Bone marrow (tissue), 2 donors: ENCODE data around the gene C4orf54.

ENCODE experiments used
- DNase-seq, 2 donors: peaks; one replicate each; lab custom pipeline; 2025; lab: John Stamatoyannopoulos, UW

The C4orf54 gene

GRCh38 chr4:99617374-99617773, 40.3 kb downstream of the C4orf54 start:
- DNase-seq, result no peak

DNA sequence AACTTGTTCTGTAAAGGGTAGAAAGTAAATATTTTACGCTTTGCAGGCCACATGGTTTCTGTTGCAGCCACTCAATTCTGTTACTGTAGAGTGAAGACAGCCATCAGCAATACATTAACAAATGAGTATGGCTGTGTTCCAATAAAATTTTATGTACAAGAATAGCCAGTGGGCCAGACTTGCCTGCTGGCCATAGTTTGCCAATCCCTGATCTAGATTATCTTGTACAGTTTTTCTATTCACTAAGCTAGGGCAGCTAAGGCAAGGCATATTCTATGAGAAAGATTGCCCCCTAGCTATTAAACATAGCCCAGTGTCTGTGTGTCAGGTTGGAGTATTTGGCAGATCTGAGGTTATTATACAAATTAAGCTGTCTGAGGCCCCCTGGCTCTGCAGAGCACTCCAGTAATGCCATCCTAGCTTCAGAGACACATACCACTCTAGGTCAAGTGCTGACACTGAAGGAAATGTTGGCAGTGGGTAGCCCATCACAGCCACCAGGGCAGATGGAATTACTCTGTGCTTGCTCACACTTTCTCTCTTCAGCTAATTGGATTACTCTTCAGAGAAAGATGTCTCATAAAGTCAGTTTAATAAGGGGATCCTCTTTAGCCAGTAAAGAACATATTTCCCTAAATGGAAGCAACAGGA, 42.3 kb downstream of the C4orf54 start:
- no peak for DNase-seq

GRCh38 chr4:99614491-99614890, 43.1 kb downstream of the C4orf54 start:
- no peak for DNase-seq

- DNase-seq, result no peak
These were observed 44.9 kb downstream of the C4orf54 start for GRCh38 chr4:99612704-99613103.

DNA sequence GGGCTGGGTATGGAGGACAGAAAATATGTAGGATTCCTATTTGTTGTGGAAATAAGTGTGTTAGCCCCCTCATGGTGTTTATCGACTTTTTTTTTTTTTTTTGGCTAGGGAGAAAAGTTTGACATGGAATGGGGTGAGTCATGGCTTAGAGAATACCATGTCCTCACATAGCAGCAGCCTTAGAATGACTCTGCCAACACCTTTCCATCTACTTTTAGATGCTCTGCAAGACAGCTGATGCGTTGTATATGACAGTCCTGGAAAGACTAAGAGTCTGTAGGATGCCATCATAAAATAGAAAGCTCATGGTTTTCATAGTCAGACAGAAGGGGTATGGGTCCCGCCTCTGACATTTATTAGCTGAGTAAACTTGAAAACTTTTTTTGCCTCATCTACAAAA, 45.3 kb downstream of the C4orf54 start:
- no peak for DNase-seq

GRCh38 chr4:99610605-99611175, 46.9 kb downstream of the C4orf54 start:
- DNase-seq, result no peak

DNA sequence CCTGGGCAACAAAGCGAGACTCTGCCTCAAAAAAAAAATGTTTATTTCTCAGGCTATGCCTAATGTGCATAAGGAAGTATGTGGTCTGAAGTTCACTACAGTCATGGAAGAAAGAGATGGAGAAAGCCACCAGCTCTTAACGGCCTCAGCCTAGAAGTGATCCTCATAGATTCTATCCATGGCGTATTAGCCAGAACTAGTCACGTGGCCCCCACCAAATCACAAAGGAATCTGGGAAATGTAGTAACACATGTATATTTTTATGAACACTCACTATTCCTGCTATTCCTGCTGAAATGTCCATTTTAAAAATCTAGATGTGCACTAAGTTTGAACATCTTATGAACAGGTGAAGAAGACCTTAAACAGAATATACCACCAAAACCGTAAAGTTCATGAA, 49.2 kb downstream of the C4orf54 start:
- DNase-seq, result no peak
